Activated CD8-positive, alpha-beta memory T cell treated with anti-CD3 and anti-CD28 coated beads for 4 hours (primary cell): Measurements from ENCODE around the gene PA2G4.

Experiments used
- DNase-seq, 2 donors: peaks; one replicate each; pipeline ENCODE4 v3.0.0-alpha.2; 2020; ENCODE audit warnings: low read depth in 2 of 2

PA2G4 gene

GRCh38 chr12:56124133-56124532, 19.8 kb downstream of the PA2G4 start:
- DNase-seq: no peak

GRCh38 chr12:56126732-56127239, 22.4 kb downstream of the PA2G4 start:
- DNase-seq: no peak

- no peak for DNase-seq
Observed at GRCh38 chr12:56127485-56127887, 23.1 kb downstream of the PA2G4 start.

- peak; percentile 91 to 98 for DNase-seq
Observed at GRCh38 chr12:56127888-56128669, 23.7 kb downstream of the PA2G4 start, which contains the start of gene ESYT1. Gene ESYT1 (plus strand): TSS chr12:56128267. CDS start chr12:56128320, 53 bp downstream.

GRCh38 chr12:56128670-56129205, 24.4 kb downstream of the PA2G4 start:
- no peak for DNase-seq

GRCh38 chr12:56129206-56129941, 25.0 kb downstream of the PA2G4 start:
- peak; percentile 57 to 63 for DNase-seq

GRCh38 chr12:56129942-56130495, 25.7 kb downstream of the PA2G4 start:
- DNase-seq: no peak

GRCh38 chr12:56130876-56131275, 26.5 kb downstream of the PA2G4 start:
- no peak for DNase-seq

GRCh38 chr12:56134897-56135296, 30.5 kb downstream of the PA2G4 start:
- no peak for DNase-seq

- DNase-seq: no peak
Observed at GRCh38 chr12:56137853-56138571, 33.7 kb downstream of the PA2G4 start.

GRCh38 chr12:56141946-56142784, 37.8 kb downstream of the PA2G4 start:
- no peak for DNase-seq

GRCh38 chr12:56143217-56143616, 38.9 kb downstream of the PA2G4 start:
- DNase-seq: no peak

- no peak for DNase-seq
Observed at GRCh38 chr12:56143870-56144269, 39.5 kb downstream of the PA2G4 start.

GRCh38 chr12:56145217-56145616, 40.9 kb downstream of the PA2G4 start:
- DNase-seq: no peak

GRCh38 chr12:56146492-56147460, 42.4 kb downstream of the PA2G4 start:
- DNase-seq: no peak

GRCh38 chr12:56150563-56150962, 46.2 kb downstream of the PA2G4 start:
- no peak for DNase-seq

- DNase-seq: peak; percentile 30 to 43
Observed at GRCh38 chr12:56151672-56152131, 47.3 kb downstream of the PA2G4 start.

- DNase-seq: peak; percentile 85 to 89
Observed at GRCh38 chr12:56152132-56152755, 47.9 kb downstream of the PA2G4 start, which contains the start of gene MYL6B. Gene MYL6B (plus strand): TSS chr12:56152587. CDS start chr12:56153919, 1,332 bp downstream.
